Astrocyte (in vitro differentiated cells and primary cell): Measurements from ENCODE around the gene GRAMD1B. TPM values are rescaled to one million over a fixed set of nuclear protein-coding genes. Genes with fewer than 3 reads are reported as not detected.

Experiments
- DNase-seq: peaks from one replicate; pipeline ENCODE4 v3.0.0-alpha.2; 2010; ENCODE audit warnings: low read depth
- FAIRE-seq: peaks from 2 replicates; lab custom pipeline; 2011; peaks lifted over from hg19 to GRCh38; lab: Jason Lieb, UNC
- H2AFZ ChIP-seq: 2 replicates; pipeline ENCODE4 v1.6.0; 2012; ENCODE audit warnings: low read depth, low read length, inconsistent platforms
- H3K27ac ChIP-seq: 2 replicates; pipeline ENCODE4 v1.5.1; 2011; ENCODE audit warnings: low read depth, low read length, inconsistent platforms
- H3K27me3 ChIP-seq: 2 replicates; pipeline ENCODE4 v1.6.0; 2011; ENCODE audit warnings: low read length, inconsistent platforms; ENCODE audit not compliant: insufficient read depth
- H3K36me3 ChIP-seq: 2 replicates; pipeline ENCODE4 v1.5.1; 2011; ENCODE audit warnings: low read length, inconsistent platforms; ENCODE audit not compliant: insufficient read depth
- H3K4me1 ChIP-seq: 2 replicates; pipeline ENCODE4 v1.5.1; 2011; ENCODE audit warnings: low read length, inconsistent platforms; ENCODE audit not compliant: insufficient read depth
- H3K4me2 ChIP-seq: 2 replicates; pipeline ENCODE4 v1.6.0; 2012; ENCODE audit warnings: low read length, inconsistent platforms
- H3K4me3 ChIP-seq: 2 replicates; pipeline ENCODE4 v1.5.1; 2011; ENCODE audit warnings: low read depth, mild to moderate bottlenecking, low read length, inconsistent platforms; ENCODE audit not compliant: insufficient read depth
- H3K79me2 ChIP-seq: 2 replicates; pipeline ENCODE4 v1.6.0; 2012; ENCODE audit warnings: mild to moderate bottlenecking, low read length, inconsistent platforms; ENCODE audit not compliant: insufficient read depth
- H3K9ac ChIP-seq: 2 replicates; pipeline ENCODE4 v1.6.0; 2012; ENCODE audit warnings: mild to moderate bottlenecking, low read length, inconsistent platforms
- H3K9me3 ChIP-seq: 2 replicates; pipeline ENCODE4 v1.5.1; 2012; ENCODE audit warnings: low read depth, mild to moderate bottlenecking, low read length, inconsistent platforms; ENCODE audit not compliant: insufficient read depth
- H4K20me1 ChIP-seq: 2 replicates; pipeline ENCODE4 v1.6.0; 2012; ENCODE audit warnings: low read length, inconsistent platforms; ENCODE audit not compliant: insufficient read depth
- H3K27ac Mint-ChIP-seq: one replicate; pipeline ENCODE4 v1.8.0; 2021; ENCODE audit warnings: mild to moderate bottlenecking, mixed read lengths; ENCODE audit not compliant: unreplicated experiment
- H3K27me3 Mint-ChIP-seq: one replicate; pipeline ENCODE4 v1.8.0; 2021; ENCODE audit warnings: low read depth, mixed read lengths; ENCODE audit not compliant: unreplicated experiment
- H3K36me3 Mint-ChIP-seq: one replicate; pipeline ENCODE4 v1.8.0; 2021; ENCODE audit warnings: low read depth, mixed read lengths; ENCODE audit not compliant: unreplicated experiment
- H3K4me1 Mint-ChIP-seq: one replicate; pipeline ENCODE4 v1.8.0; 2021; ENCODE audit warnings: low read depth, mixed read lengths; ENCODE audit not compliant: unreplicated experiment
- H3K4me3 Mint-ChIP-seq: one replicate; pipeline ENCODE4 v1.8.0; 2021; ENCODE audit warnings: mild to moderate bottlenecking, moderate library complexity, mixed read lengths; ENCODE audit not compliant: unreplicated experiment
- H3K9me3 Mint-ChIP-seq: one replicate; pipeline ENCODE4 v1.8.0; 2021; ENCODE audit warnings: mild to moderate bottlenecking, mixed read lengths; ENCODE audit not compliant: unreplicated experiment
- EZH2 ChIP-seq: IDR thresholded peaks from 2 replicates; pipeline ENCODE4 v1.6.1; 2012; ENCODE audit warnings: mild to moderate bottlenecking, low read length, inconsistent platforms; ENCODE audit not compliant: insufficient read depth
- total RNA-seq: library from RNA; stranded (reverse); gene quantifications from 2 replicates; pipeline ENCODE4 v1.2.1, GENCODE V29; 2021
- TF ChIP-seq, protein P1 (sequence below): IDR thresholded peaks from 2 replicates; pipeline ENCODE4 v1.5.1; 2011; ENCODE audit warnings: low read depth, mild to moderate bottlenecking, inconsistent platforms, low read length, moderate library complexity; ENCODE audit not compliant: insufficient read depth

The GRAMD1B gene
- total RNA-seq, 1 donor from 2014 or later: 6.5 TPM

DNA sequence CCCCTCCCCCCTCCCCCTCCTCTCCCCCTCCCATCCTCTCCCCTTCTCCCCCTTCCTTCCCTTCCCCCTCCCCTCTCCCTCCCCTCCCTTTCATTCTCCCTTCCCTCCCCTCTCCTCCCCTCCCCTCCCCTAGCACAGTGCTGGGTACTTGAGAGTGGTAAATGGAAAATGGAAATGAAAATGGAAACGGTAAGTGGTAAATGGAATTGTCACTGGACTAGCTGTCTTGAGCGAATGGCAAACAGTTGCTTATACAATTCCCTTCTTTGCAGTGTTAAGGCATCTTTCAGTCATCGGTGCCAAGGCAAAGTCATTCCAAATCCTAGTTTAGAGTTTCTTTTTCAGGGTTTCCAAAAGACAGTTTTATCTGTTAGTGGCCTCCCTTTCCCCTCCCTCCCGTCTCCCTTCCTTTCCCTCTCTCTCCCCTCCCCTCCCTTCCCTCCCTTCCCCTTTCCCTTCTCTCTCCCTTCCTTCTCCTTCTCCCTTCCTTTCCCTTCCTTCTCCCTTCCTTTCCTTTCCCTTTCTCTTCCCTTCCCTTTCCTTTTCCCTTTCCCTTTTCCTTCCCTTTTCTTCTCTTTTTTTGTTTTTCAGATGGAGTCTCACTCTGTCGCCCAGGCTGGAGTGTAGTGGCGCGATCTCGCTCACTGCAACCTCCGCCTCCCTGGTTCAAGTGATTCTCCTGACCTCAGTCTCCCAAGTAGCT is 47.3 kb downstream of the GRAMD1B start:
- H3K79me2 ChIP-seq: no peaks in the 10 kb centered on the region
- no peak for TF ChIP-seq EZH2
- TF ChIP-seq, protein P1, sequence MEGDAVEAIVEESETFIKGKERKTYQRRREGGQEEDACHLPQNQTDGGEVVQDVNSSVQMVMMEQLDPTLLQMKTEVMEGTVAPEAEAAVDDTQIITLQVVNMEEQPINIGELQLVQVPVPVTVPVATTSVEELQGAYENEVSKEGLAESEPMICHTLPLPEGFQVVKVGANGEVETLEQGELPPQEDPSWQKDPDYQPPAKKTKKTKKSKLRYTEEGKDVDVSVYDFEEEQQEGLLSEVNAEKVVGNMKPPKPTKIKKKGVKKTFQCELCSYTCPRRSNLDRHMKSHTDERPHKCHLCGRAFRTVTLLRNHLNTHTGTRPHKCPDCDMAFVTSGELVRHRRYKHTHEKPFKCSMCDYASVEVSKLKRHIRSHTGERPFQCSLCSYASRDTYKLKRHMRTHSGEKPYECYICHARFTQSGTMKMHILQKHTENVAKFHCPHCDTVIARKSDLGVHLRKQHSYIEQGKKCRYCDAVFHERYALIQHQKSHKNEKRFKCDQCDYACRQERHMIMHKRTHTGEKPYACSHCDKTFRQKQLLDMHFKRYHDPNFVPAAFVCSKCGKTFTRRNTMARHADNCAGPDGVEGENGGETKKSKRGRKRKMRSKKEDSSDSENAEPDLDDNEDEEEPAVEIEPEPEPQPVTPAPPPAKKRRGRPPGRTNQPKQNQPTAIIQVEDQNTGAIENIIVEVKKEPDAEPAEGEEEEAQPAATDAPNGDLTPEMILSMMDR: no peak
- no peak overlapping the region for H3K4me3 Mint-ChIP-seq
- no peaks in the 10 kb centered on the region for H3K9me3 ChIP-seq
- FAIRE-seq (no peak), DNase-seq (no peak)
- H3K4me1 ChIP-seq: peaks cover 23% of the 10 kb centered on the region
- H3K9me3 Mint-ChIP-seq: no peaks in the 10 kb centered on the region
- peaks cover 2% of the 10 kb centered on the region for H3K27me3 Mint-ChIP-seq
- no peaks in the 10 kb centered on the region for H4K20me1 ChIP-seq
- peaks cover 19% of the 10 kb centered on the region for H3K4me1 Mint-ChIP-seq
- H3K4me3 ChIP-seq: no peak overlapping the region
- no peak overlapping the region for H3K27ac ChIP-seq
- no peak overlapping the region for H3K4me2 ChIP-seq
- H3K27me3 ChIP-seq: no peaks in the 10 kb centered on the region
- H3K36me3 Mint-ChIP-seq: no peaks in the 10 kb centered on the region
- H3K27ac Mint-ChIP-seq: no peak overlapping the region
- H3K36me3 ChIP-seq: no peaks in the 10 kb centered on the region
- H2AFZ ChIP-seq: no peak overlapping the region
- no peak overlapping the region for H3K9ac ChIP-seq

DNA sequence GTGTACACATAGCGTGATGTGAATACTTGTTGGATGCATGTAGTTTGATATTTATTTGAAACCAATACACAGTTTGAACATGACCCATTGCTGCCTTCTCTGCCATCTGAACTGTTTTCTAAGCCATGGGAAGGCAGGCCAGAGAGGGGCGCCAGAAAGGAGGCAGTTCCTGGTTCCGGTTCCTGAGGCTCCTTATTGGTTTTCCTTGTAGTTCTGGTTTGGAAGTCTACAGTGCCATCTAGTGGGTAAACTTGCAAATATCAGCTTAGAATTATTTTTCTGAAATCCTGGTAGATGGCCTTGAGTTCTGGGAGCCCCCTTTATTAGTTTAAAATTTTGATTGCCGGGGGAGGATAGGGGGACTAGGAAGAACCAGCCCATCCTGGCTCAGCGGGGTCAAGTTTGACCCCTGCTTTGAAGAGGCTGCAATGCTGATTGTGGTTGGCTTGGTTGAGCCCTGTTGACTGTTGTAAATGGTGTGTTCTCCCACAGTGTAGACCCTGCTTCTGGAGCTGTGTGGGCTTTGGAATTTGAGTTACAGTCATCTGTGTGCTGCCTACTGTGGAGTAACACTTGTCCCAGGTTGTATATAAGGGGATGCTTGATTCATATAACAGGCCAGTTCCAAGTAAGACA is 48.4 kb downstream of the GRAMD1B start:
- no peaks in the 10 kb centered on the region for H4K20me1 ChIP-seq
- DNase-seq (peak; percentile 62), FAIRE-seq (peak; percentile 69)
- no peaks in the 10 kb centered on the region for H3K79me2 ChIP-seq
- peaks cover 22% of the 10 kb centered on the region for H3K4me1 Mint-ChIP-seq
- no peak overlapping the region for H3K27ac ChIP-seq
- no peak overlapping the region for H3K4me3 Mint-ChIP-seq
- no peaks in the 10 kb centered on the region for H3K27me3 ChIP-seq
- peak overlapping the region; percentile 74 for H2AFZ ChIP-seq
- TF ChIP-seq EZH2: no peak
- TF ChIP-seq, protein P1: peak; percentile 66
- no peak overlapping the region for H3K27ac Mint-ChIP-seq
- H3K4me2 ChIP-seq: no peak overlapping the region
- no peak overlapping the region for H3K4me3 ChIP-seq
- H3K9ac ChIP-seq: no peak overlapping the region
- no peaks in the 10 kb centered on the region for H3K36me3 Mint-ChIP-seq
- H3K9me3 ChIP-seq: no peaks in the 10 kb centered on the region
- peaks cover 2% of the 10 kb centered on the region for H3K27me3 Mint-ChIP-seq
- H3K9me3 Mint-ChIP-seq: no peaks in the 10 kb centered on the region
- no peaks in the 10 kb centered on the region for H3K36me3 ChIP-seq
- peaks cover 23% of the 10 kb centered on the region for H3K4me1 ChIP-seq
